ENCODE results near the gene KCNQ1OT1.

KCNQ1OT1 gene

DNA sequence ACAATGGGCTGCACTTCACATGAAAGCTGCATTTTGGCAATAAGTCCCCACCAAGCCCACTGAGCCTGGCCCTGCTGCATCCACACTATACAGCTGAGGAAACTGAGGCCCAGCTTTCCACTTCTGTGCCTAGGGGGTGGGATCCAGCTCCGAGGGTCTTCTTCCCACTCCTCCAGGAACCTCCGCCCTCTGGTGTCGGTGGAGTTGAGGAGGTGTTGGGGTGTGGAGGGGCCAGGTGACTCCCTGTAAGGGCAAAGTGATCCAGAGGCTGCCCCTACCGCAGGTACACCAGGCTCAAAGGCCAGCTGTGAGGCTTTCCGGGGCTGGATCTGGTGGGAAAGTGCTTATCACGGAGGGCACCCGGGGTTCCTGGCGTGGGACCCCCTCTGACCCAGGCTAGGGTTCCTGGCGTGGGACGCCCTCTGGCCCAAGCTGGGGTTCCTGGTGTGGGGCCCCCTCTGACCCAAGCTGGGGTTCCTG lies 130.0 kb downstream of the KCNQ1OT1 start:
- DNase-seq = peak in 1 of 5 donors; percentile 8

DNA sequence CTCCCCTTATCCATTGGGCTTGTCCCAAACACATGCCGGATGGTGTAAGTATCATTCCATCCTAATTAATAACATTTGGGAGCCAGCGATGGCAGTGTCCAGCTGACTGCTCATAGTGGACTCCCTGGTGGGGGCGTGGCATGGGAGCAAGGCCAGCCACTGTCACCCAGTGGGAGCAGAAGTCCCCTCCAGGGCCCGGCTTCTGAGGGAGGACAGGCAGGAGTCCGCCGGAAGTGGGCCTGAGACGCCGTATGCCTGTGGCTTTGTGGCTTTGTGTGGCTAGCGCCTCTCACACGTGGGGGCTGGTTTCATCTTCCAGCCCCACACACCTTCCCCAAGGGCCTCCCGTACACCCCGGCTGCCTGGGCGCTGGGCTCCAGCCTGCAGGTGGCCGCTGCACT lies 130.5 kb downstream of the KCNQ1OT1 start:
- DNase-seq = peak in 1 of 5 donors; percentile 7

DNA sequence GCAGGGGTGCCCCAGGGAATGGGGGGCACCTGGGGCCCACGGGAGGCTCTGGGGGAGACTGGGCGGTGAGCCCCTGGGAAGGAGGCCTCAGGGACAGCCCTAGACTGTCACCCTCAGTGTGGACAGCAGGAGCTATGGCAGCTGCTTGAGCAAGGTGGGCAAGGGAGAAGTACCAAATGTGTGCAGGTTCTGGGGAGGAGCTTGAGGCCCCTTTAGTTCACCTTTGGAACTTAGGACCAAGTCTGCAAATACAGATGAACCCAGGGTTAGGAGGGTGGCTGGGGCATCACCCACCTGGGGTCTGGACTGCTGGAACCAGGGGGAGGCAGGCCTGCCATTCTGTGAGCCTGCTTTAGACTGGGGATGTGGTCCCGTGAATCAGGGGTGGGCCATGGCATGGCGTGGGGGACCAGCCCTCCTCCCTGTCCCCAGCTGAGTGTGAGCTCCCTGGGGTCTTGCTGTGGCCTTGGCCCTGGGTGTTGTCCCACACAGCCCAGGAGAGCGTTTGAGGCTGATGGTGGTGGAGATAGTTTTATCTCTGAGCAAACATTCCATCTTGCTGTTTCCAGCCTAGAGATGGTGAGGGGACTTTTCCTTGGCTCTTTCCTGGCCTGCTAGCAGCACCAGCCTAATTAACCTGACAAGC lies 132.6 kb downstream of the KCNQ1OT1 start:
- DNase-seq = no peak

DNA sequence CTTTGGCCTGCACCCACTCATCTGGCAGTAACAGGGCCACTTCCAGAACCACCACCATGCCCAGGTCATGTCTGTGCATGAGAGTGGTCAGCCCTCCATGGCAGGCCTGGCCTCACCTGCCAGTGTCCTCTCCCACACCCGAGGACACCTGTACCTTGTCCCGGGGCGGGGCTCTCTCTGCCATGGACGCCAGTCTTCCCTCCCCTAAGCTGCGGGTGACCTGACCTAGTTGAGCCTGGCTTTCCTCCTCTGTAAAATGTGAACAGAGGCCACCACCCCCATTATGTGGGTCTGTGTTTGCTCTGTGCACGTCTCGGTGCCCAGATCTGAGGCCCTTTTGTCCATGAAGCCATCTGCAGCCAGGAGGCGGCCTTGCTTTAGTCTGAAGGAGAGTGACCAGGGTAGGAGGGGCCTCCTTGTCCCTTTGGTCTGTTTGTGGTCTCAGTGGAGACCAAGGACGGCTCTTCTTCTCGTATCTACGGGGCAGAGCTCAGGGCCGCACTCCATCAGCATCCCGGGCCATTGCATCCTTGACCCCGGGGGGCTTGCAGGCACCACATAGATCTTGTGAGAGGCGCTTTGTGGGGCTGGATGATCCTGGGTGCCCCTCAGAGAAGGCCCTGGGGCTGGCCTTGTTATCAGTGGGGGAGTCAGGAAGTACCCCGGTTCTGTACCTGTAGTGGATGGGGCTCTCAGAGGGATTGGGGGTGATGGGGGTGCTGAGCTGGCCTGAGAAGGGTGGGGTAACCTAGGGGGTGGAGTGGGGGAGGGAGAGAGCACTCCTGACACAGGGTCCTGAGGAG lies 133.4 kb downstream of the KCNQ1OT1 start:
- peak in 1 of 5 donors; percentile 11 for DNase-seq

DNA sequence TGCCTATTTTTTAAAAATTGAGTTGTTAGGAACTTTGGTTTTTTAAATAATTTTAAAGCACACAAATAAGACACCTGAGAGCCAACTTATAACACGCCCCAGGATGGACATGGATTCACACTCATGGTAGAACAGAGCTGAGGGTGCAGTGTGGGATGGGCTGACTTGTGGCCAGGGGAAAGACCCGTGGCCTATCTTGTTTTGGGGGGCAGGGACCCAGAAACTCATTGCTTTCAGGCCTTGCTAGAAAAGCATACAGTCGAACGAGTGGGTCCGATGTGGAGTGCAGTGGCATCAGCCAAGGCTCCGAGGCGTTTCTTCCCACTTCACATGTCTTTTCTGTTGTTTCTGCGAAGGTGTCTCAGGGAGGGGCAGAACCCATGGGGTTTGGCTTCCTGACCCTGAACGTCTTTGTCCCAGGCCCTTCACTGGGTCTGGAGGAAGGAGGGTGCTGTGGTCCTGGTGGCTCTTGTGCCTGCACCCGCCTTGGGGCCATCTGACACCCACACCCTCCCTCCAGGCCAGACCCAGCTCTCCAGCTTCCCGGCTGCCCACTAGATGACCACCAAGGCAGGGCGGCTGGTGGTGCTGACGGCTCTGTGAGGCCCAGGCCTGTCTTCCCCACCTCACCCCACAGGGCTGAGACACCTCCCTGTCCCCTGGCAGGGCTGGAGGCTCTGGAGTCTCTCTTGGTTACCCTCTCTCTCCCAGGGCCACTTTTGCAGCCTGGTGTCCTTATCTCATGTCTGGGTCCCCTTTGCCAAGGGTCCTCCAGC lies 134.2 kb downstream of the KCNQ1OT1 start:
- DNase-seq = peak in 1 of 5 donors; percentile 7

DNA sequence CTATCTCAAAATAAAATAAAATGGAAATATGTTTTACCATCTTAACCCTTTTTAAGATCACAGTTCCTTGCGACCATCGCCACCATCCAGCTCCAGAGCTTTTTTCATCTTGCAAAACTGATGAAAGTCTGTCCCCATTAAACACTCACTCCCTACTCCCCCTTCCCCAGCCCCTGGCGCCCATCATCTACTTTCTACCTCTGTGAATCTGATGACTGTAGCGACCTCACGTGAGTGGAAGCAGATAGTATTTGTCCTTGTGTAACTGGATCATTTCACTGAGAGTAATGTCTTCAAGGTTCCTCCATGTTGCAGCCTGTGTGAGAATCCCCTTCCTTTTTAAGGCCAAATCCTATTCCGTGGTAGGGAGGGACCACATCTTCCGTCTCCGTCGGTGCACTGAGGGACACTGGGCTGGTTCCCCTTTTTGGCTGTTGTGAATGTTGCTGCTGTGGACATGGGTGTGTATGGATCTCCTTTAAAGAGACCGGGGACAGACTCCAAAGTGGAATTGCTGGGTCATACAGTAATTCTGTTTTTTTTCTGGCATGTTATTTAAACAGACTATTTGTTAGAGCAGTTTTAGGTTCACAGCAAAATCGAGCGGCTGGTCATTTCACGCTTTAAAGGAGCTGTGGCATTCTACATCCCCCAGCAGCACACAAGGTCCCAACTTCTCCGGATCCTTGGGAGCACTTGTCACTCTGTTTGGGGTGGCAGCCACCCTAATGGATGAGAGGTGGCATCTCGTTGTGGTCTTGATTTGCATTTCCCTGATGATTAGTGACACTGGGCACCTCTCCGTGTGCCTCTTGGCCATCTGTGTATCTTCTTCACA lies 135.0 kb downstream of the KCNQ1OT1 start:
- no peak for DNase-seq

DNA sequence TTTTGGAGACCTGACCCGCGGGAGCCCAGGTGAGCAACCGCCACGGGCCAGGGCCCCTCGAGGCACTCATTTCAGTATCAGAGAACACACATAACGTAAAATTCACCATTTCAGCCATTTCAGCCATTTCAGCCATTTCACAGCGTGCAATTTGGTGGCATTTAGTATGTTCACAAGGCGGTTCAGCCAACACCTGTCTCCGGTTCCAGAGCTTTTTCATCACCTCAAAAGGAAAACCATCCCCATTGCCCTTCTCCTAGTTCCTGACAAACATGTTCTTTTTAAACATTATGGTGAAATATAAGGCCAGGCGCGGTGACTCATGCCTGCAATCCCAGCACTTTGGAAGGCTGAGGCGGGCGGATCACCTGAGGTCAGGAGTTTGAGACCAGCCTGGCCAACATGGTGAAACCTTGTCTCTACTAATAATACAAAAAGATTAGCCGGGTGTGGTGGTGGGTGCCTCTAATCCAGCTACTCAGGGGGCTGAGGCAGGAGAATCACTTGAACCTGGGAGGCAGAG lies 135.7 kb downstream of the KCNQ1OT1 start:
- DNase-seq = no peak

DNA sequence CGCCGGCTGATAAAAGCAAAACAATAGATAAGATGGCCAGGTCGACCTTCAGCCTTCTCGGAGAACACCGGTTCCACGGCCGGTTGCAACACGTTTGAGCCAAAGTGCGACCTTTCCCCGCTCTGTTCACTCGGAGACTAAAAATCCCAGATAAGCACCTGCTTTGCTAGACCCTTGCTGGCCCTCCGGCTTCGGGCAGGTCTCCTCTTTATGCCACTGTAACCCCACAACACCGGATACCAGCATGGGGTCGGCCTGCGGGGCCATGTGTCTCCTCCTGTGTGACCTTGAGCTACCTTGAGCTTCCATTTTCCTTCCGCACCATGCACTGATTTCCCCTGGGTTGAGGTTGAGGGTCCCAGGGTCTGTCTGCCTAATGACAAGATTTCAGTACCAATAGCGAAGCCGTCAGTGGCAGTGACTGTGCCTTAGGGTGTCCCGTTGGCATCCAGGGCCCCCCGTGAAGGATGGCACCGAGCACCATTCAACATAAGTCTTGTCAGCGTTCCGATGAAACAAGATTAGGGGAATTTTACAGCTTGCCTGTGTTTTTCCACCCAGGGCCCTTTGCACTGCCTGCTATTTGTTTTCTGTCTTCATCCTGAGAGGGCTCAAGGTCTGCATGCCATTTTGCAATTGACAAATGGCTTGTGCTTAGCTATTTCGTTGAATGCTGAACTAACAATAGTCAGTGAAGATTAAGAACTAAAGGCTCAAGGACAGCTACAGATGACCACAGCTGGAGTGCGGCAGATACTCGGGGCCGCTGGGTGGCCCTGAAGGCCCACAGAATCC lies 136.4 kb downstream of the KCNQ1OT1 start:
- DNase-seq = no peak

DNA sequence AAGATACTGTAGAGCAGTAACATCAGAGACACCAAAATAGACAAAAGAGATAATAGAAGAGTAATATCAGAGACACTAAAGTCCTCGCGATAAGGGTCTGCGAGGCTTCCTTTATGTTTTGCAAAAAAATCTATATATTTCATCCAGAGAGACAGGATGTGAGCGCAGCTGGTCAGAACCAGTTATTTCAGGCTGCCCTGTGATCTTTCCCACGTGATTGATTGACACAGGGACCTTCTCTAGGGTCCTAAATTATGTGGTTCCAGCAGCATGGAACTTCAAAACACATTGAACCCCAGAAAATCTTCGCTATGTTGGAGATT lies 136.9 kb downstream of the KCNQ1OT1 start:
- no peak for DNase-seq

DNA sequence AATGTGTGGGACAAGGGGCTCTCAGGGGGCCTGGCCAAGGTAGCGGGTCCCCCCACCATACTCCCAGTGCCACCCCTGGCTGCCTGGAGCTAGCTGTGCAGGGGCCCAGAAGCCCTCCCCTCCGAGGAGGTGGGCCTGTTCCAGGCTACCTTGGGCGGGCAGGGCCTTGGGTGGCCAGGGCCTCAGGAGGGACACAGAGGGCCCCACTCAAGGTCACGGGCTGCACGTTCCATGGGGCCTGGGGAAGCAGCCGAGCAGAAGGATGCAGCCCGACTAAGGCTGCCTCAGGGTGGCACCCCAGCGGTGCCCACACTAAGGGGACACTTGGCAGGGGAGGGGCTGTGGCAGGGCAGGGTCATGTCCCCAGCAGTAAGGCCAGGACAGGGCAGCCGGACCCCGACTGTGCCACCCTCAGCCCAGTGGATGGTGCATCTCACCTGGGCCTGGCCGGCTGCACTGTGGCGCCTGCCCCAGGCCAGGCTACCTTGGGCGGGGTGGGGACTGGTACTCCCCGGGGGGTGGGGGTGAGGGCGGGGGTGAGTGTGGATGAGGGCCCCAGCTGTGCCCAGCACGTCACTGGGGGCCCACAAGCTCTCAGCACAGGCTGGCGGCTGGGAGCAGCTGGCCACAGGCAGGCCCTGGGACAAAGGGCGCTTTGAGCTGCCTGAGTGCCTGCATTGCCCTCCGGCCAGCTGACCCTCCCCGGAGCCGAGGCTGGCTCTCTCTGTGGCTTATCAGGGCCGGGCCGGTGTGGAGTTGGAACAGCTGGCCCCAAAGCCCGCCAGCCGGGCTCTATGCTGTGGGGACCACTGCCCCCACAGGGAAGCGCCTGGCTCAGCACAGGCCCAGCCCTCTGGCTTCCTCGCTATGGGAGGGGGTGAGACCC lies 137.9 kb downstream of the KCNQ1OT1 start:
- peak in 1 of 5 donors; percentile 8 for DNase-seq

DNA sequence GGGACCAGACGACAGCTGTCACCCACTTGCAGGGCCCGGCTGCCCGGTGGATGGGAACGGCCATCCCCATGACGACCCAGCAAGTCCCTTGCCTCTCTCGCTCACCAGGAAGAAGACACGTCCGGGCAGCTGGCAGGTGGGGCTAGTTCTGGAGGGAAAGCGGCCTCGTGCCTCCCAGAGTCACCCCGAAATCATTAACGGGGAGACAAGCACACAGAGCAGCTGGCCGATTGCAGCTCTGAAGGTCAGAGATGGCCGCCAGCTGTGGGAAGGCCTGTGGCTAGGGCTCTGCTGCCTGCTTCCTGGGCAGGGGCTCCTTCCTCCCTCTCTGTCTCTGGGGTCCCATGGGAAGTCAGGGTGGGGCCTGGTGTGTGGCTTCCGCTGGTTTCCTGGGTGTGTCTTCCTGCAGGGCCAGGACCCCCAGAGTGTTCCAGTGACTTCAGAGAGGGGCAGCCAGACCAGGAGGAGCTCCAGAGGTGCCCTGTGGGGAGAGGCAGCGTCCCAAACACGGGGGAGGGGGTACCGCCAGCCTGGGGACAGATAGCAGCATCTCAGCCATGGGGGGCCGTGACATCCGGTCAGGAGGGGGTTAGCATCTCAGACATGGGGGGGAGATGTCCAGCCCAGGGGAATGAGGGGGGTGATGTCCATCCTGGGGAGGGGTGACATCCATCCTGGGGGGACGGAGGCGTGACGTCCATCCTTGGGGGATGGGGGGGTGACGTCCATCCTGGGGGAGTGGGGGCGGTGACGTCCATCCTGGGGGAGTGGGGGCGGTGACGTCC lies 140.1 kb downstream of the KCNQ1OT1 start:
- DNase-seq = peak in 1 of 5 donors; percentile 12

DNA sequence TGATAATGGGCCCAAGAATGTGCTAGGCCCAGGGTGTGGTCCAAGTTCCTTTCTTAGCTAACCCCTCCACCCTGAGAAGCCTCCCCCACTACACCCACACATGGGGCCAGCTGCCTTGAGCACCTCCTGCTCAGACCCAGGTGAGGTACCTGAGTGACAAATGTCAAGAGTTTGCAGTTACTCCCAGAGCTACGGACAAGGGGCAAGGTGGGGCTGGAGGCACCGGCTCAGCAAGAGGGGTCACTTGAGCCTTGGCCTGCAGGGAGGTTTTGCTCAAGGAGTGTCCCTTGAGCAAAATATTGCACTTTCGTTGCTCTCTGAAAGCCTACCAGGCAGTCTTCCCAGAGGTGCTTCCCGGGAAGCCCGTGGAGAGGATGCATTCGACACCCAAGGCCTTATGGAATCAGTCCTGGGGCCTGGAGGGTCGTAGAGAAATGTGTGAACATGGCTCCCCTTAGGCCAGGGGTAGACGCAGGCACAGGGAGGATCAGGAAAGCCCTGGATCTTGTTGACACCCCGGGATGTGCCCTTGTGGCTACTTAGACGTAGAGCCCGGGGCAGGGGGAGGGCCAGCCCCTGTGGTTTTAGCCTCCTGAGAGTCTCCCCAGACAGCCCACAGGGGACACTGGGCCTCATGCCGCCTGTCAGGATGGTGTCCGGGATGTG lies 140.8 kb downstream of the KCNQ1OT1 start:
- DNase-seq = no peak

DNA sequence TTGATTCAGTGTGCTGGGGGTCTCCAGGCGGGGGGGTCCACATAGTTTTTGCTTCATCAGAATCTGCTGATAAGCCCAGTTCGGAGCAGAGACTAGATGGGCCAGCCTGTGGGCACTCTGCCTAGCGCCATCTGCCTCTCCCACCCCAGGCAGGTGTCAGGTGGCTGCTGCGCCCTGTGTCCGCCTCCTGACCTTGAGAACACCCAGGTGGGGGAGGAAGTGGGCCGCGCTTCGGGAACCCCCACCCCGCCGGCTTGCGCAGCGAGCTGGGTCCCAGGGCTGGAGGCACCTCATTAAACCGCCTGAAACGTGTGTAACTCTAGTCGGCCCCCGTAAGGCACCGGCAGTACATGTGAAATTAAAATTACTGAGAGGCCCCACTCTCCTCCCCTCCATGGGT lies 141.4 kb downstream of the KCNQ1OT1 start:
- no peak for DNase-seq

All from T-helper 1 cell (primary cell).